Bronchial epithelial cell (primary cell): Measurements from ENCODE around the gene PROSER1. TPM values are rescaled to one million over a fixed set of nuclear protein-coding genes. Genes with fewer than 3 reads are reported as not detected.

Source experiments
- DNase-seq: peaks from one replicate; pipeline ENCODE4 v3.0.0-alpha.2; 2010; ENCODE audit warnings: low read depth
- FAIRE-seq: peaks from 2 replicates; lab custom pipeline; 2011; peaks lifted over from hg19 to GRCh38; lab: Jason Lieb, UNC
- H3K27me3 ChIP-seq: 2 replicates; pipeline ENCODE4 v1.5.1; 2011; ENCODE audit warnings: low read length; ENCODE audit not compliant: control insufficient read depth, insufficient read depth
- H3K36me3 ChIP-seq: 2 replicates; pipeline ENCODE4 v1.5.1; 2011; ENCODE audit warnings: low read length; ENCODE audit not compliant: control insufficient read depth, insufficient read depth
- H3K4me3 ChIP-seq: 2 replicates; pipeline ENCODE4 v1.5.1; 2011; ENCODE audit warnings: mild to moderate bottlenecking, low read depth, low read length, control low read depth
- CTCF ChIP-seq: IDR thresholded peaks from 2 replicates; pipeline ENCODE4 v1.5.1; 2011; ENCODE audit warnings: mild to moderate bottlenecking, moderate library complexity, low read length, control low read depth, inconsistent platforms; ENCODE audit not compliant: insufficient read depth, severe bottlenecking
- total RNA-seq: library from RNA; depleted of rRNA; stranded (reverse); fragments of >200 nt; gene quantifications from 2 replicates; pipeline ENCODE4 v1.2.1, GENCODE V29; 2014

Gene PROSER1
- total RNA-seq, 1 donor from 2014 or later = 9.5 TPM

- TF ChIP-seq CTCF = no peak
- Histone ChIP-seq H3K27me3 (no peaks in the 10 kb centered on the region), H3K36me3 (no peaks in the 10 kb centered on the region), H3K4me3 (no peak overlapping the region)
- no peak for DNase-seq
- no peak for FAIRE-seq
Observed at GRCh38 chr13:38965281-38965680, 72.6 kb downstream of the PROSER1 start.

- FAIRE-seq (no peak), DNase-seq (no peak)
- TF ChIP-seq CTCF = no peak
- H3K36me3 ChIP-seq = no peaks in the 10 kb centered on the region
- H3K4me3 ChIP-seq = no peak overlapping the region
- no peaks in the 10 kb centered on the region for H3K27me3 ChIP-seq
Observed at GRCh38 chr13:38960175-38960574, 77.7 kb downstream of the PROSER1 start.

Other genes starting within 250 kb of the PROSER1 start
- not detected in 2 replicates for gene STOML3, start 47.3 kb downstream of the PROSER1 start, total RNA-seq
- 9.0 and 10.0 TPM in 2 replicates for gene NHLRC3, start 367 bp upstream of the PROSER1 start, total RNA-seq